ENCODE data around the gene CUEDC1.

The CUEDC1 gene

GRCh38 chr17:57861790-57862693 lies 93.2 kb downstream of the CUEDC1 start:
- H3K36me3 ChIP-seq (replicated peaks in 1 of 2; ENCODE audit: control insufficient read depth in 2 of 2, insufficient read depth in 2 of 2, low read length in 2 of 2), result peaks cover 3 to 58% of the 10 kb centered on the region in 2 donors
- no peaks in the 10 kb centered on the region for H3K9me3 ChIP-seq (replicated peaks in 1 of 2; ENCODE audit: control insufficient read depth in 2 of 2, insufficient read depth in 1 of 2, low read depth in 1 of 2, low read length in 2 of 2)
- peak overlapping the region; percentile 62 for H2BK15ac ChIP-seq (ENCODE audit: low read length)
- H2BK5ac ChIP-seq (ENCODE audit: low read length), result peak overlapping the region; percentile 3
- WGBS, 2 donors (ENCODE audit: extremely low coverage in 2 of 2, insufficient read length in 2 of 2, insufficient replicate concordance in 1 of 2), result no CpG with 5 or more reads among the region's 58 CpGs
- H3K27ac ChIP-seq (replicated peaks; ENCODE audit: low read length), result no peak overlapping the region
- DNase-seq (ENCODE audit: low spot score), result no peak
- peak overlapping the region; percentile 12 for H3K23ac ChIP-seq (ENCODE audit: low read depth, low read length, poor library complexity)
- peaks cover 0 to 20% (median 0%) of the 10 kb centered on the region in 3 experiments for H3K27me3 ChIP-seq (ENCODE audit: control insufficient read depth in 3 of 3, insufficient read depth in 3 of 3, low read depth in 1 of 3, low read length in 3 of 3)
- H4K91ac ChIP-seq (ENCODE audit: low read depth, low read length, poor library complexity), result no peak overlapping the region
- peak overlapping the region; percentile 78 for H2AK5ac ChIP-seq (ENCODE audit: low read depth, low read length)
- H3K79me1 ChIP-seq (ENCODE audit: low read depth, low read length), result no peaks in the 10 kb centered on the region
- peaks cover 2 to 20% of the 10 kb centered on the region in 2 donors for H3K4me1 ChIP-seq (ENCODE audit: control insufficient read depth in 2 of 2, insufficient read depth in 1 of 2, low read depth in 1 of 2, low read length in 2 of 2)
- no peak overlapping the region for H3K4ac ChIP-seq (ENCODE audit: low read length)
- H2BK120ac ChIP-seq (ENCODE audit: low read depth, low read length), result peak overlapping the region; percentile 82
- H3K9ac ChIP-seq (ENCODE audit: low read depth, low read length, poor library complexity), result peak overlapping the region; percentile 80
- no peak overlapping the region for H2AFZ ChIP-seq (ENCODE audit: low read length)
- no peak overlapping the region for H4K8ac ChIP-seq (ENCODE audit: low read depth, low read length)
- peak overlapping the region; percentile 92 for H3K4me2 ChIP-seq (ENCODE audit: insufficient read depth, low read length, poor library complexity, severe bottlenecking)
- peak overlapping the region; percentile 24 for H2BK12ac ChIP-seq (ENCODE audit: low read length)
- peak overlapping the region; percentile 88 for H3K18ac ChIP-seq (ENCODE audit: low read length)
- H3K4me3 ChIP-seq (ENCODE audit: low read length in 2 of 2), result peak overlapping the region in 1 of 2 donors; percentile 64
- peak overlapping the region; percentile 25 for H3K14ac ChIP-seq (ENCODE audit: low read length)

GRCh38 chr17:57861000-57861789 lies 94.0 kb downstream of the CUEDC1 start:
- H2BK5ac ChIP-seq (ENCODE audit: low read length), result no peak overlapping the region
- H4K91ac ChIP-seq (ENCODE audit: low read depth, low read length, poor library complexity), result peak overlapping the region; percentile 79
- H3K79me1 ChIP-seq (ENCODE audit: low read depth, low read length), result no peaks in the 10 kb centered on the region
- H3K4me1 ChIP-seq (ENCODE audit: control insufficient read depth in 2 of 2, insufficient read depth in 1 of 2, low read depth in 1 of 2, low read length in 2 of 2), result peaks cover 2 to 20% of the 10 kb centered on the region in 2 donors
- no peak overlapping the region for H3K14ac ChIP-seq (ENCODE audit: low read length)
- H2BK12ac ChIP-seq (ENCODE audit: low read length), result peak overlapping the region; percentile 25
- DNase-seq (ENCODE audit: low spot score), result no peak
- H4K8ac ChIP-seq (ENCODE audit: low read depth, low read length), result no peak overlapping the region
- H3K27ac ChIP-seq (replicated peaks; ENCODE audit: low read length), result no peak overlapping the region
- peak overlapping the region; percentile 89 for H3K9ac ChIP-seq (ENCODE audit: low read depth, low read length, poor library complexity)
- peak overlapping the region; percentile 27 for H2AK5ac ChIP-seq (ENCODE audit: low read depth, low read length)
- H3K23ac ChIP-seq (ENCODE audit: low read depth, low read length, poor library complexity), result peak overlapping the region; percentile 83
- peaks cover 0 to 20% (median 0%) of the 10 kb centered on the region in 3 experiments for H3K27me3 ChIP-seq (ENCODE audit: control insufficient read depth in 3 of 3, insufficient read depth in 3 of 3, low read depth in 1 of 3, low read length in 3 of 3)
- no peak overlapping the region for H3K4ac ChIP-seq (ENCODE audit: low read length)
- WGBS, 2 donors (ENCODE audit: extremely low coverage in 2 of 2, insufficient read length in 2 of 2, insufficient replicate concordance in 1 of 2), result no CpG with 5 or more reads among the region's 34 CpGs
- H2BK120ac ChIP-seq (ENCODE audit: low read depth, low read length), result peak overlapping the region; percentile 82
- H3K18ac ChIP-seq (ENCODE audit: low read length), result peak overlapping the region; percentile 95
- no peaks in the 10 kb centered on the region for H3K9me3 ChIP-seq (replicated peaks in 1 of 2; ENCODE audit: control insufficient read depth in 2 of 2, insufficient read depth in 1 of 2, low read depth in 1 of 2, low read length in 2 of 2)
- no peak overlapping the region for H2AFZ ChIP-seq (ENCODE audit: low read length)
- H3K4me3 ChIP-seq (ENCODE audit: low read length in 2 of 2), result peak overlapping the region in 1 of 2 donors; percentile 64
- H3K4me2 ChIP-seq (ENCODE audit: insufficient read depth, low read length, poor library complexity, severe bottlenecking), result peak overlapping the region; percentile 92
- H2BK15ac ChIP-seq (ENCODE audit: low read length), result peak overlapping the region; percentile 62
- H3K36me3 ChIP-seq (replicated peaks in 1 of 2; ENCODE audit: control insufficient read depth in 2 of 2, insufficient read depth in 2 of 2, low read length in 2 of 2), result peaks cover 2 to 49% of the 10 kb centered on the region in 2 donors

- H3K4me3 ChIP-seq (ENCODE audit: low read length in 2 of 2), result no peak overlapping the region
- H3K4me1 ChIP-seq (ENCODE audit: control insufficient read depth in 2 of 2, insufficient read depth in 1 of 2, low read depth in 1 of 2, low read length in 2 of 2), result peaks cover 2 to 22% of the 10 kb centered on the region in 2 donors
- H3K23ac ChIP-seq (ENCODE audit: low read depth, low read length, poor library complexity), result no peak overlapping the region
- H2BK12ac ChIP-seq (ENCODE audit: low read length), result no peak overlapping the region
- H3K18ac ChIP-seq (ENCODE audit: low read length), result peak overlapping the region; percentile 61
- no peak overlapping the region for H3K4ac ChIP-seq (ENCODE audit: low read length)
- H3K27me3 ChIP-seq (ENCODE audit: control insufficient read depth in 3 of 3, insufficient read depth in 3 of 3, low read depth in 1 of 3, low read length in 3 of 3), result peaks cover 0 to 20% (median 0%) of the 10 kb centered on the region in 3 experiments
- H2BK5ac ChIP-seq (ENCODE audit: low read length), result peak overlapping the region; percentile 70
- no peaks in the 10 kb centered on the region for H3K79me1 ChIP-seq (ENCODE audit: low read depth, low read length)
- H2AK5ac ChIP-seq (ENCODE audit: low read depth, low read length), result peak overlapping the region; percentile 27
- H3K9ac ChIP-seq (ENCODE audit: low read depth, low read length, poor library complexity), result no peak overlapping the region
- no peak overlapping the region for H3K27ac ChIP-seq (replicated peaks; ENCODE audit: low read length)
- no peak overlapping the region for H2AFZ ChIP-seq (ENCODE audit: low read length)
- no peak overlapping the region for H3K14ac ChIP-seq (ENCODE audit: low read length)
- H4K8ac ChIP-seq (ENCODE audit: low read depth, low read length), result no peak overlapping the region
- no peak overlapping the region for H2BK120ac ChIP-seq (ENCODE audit: low read depth, low read length)
- WGBS, 2 donors (ENCODE audit: extremely low coverage in 2 of 2, insufficient read length in 2 of 2, insufficient replicate concordance in 1 of 2), result no CpG with 5 or more reads among the region's 6 CpGs
- H3K4me2 ChIP-seq (ENCODE audit: insufficient read depth, low read length, poor library complexity, severe bottlenecking), result no peak overlapping the region
- H4K91ac ChIP-seq (ENCODE audit: low read depth, low read length, poor library complexity), result no peak overlapping the region
- DNase-seq (ENCODE audit: low spot score), result no peak
- peaks cover 0 to 45% of the 10 kb centered on the region in 2 donors for H3K36me3 ChIP-seq (replicated peaks in 1 of 2; ENCODE audit: control insufficient read depth in 2 of 2, insufficient read depth in 2 of 2, low read length in 2 of 2)
- H3K9me3 ChIP-seq (replicated peaks in 1 of 2; ENCODE audit: control insufficient read depth in 2 of 2, insufficient read depth in 1 of 2, low read depth in 1 of 2, low read length in 2 of 2), result no peaks in the 10 kb centered on the region
- H2BK15ac ChIP-seq (ENCODE audit: low read length), result peak overlapping the region; percentile 52
Measured at GRCh38 chr17:57860414-57860999, 94.7 kb downstream of the CUEDC1 start.
